Gastrocnemius medialis (tissue), 4 donors: Measurements from ENCODE around the gene COL23A1. TPM values are rescaled to one million over a fixed set of nuclear protein-coding genes. Genes with fewer than 3 reads are reported as not detected.
"Not testable (repeated sequence)": the region's sequence is repeated elsewhere in the genome, so short reads cannot be mapped to it uniquely, and the experiment has no call there.

Experiments
- ATAC-seq, 2 donors: fragments of 150-250 bp; one replicate each; pipeline ENCODE4 v1.9.1; 2016
- DNase-seq, 2 donors: peaks; one replicate each; pipeline ENCODE4 v3.0.0-alpha.2; 2019
- H3K27ac ChIP-seq, 4 donors: fragments of 200-600 bp; sonication (generic); 1 replicate in 1 of 4; 2 replicates in 3 of 4; pipeline ENCODE4 v1.5.1; 2016 to 2018; ENCODE audit warnings: mild to moderate bottlenecking in 2 of 4, moderate library complexity in 1 of 4
- H3K27me3 ChIP-seq, 3 donors: fragments of 200-600 bp; sonication (generic) in 2 of 3; 1 replicate in 1 of 3; 2 replicates in 2 of 3; pipeline versions ENCODE4 v1.5.1 to v1.6.0; 2016 to 2019; ENCODE audit warnings: mild to moderate bottlenecking in 1 of 3, moderate library complexity in 1 of 3
- H3K36me3 ChIP-seq, 2 donors: fragments of 200-600 bp; sonication (generic) in 1 of 2; one replicate each; pipeline ENCODE4 v1.5.1; 2017 to 2018
- H3K4me1 ChIP-seq, 2 donors: fragments of 200-600 bp; sonication (generic) in 1 of 2; one replicate each; pipeline ENCODE4 v1.5.1; 2016 to 2017; ENCODE audit warnings: mild to moderate bottlenecking in 2 of 2
- H3K4me3 ChIP-seq, 4 donors: fragments of 200-600 bp; sonication (generic) in 3 of 4; 1 replicate in 1 of 4; 2 replicates in 3 of 4; pipeline ENCODE4 v1.5.1; 2016 to 2019; ENCODE audit warnings: mild to moderate bottlenecking in 2 of 4
- H3K9me3 ChIP-seq, 3 donors: fragments of 200-600 bp; sonication (generic) in 2 of 3; 1 replicate in 1 of 3; 2 replicates in 2 of 3; pipeline ENCODE4 v1.5.1; 2016 to 2019
- POLR2A ChIP-seq, 2 donors: fragments of 450-650 bp; IDR thresholded peaks; one replicate each; pipeline ENCODE4 v1.6.1; 2017; ENCODE audit warnings: antibody characterized with exemption in 2 of 2, mild to moderate bottlenecking in 2 of 2, moderate library complexity in 2 of 2
- in situ Hi-C, 4 donors: fragments of 200-750 bp; cut with MboI; loops; one replicate each; pipeline versions ENCODE4 v1.15.0 to v1.8.0; 2017; ENCODE audit warnings: low sequenced_read_pairs in 4 of 4
- intact Hi-C: fragments of 100-400 bp; cut with DNase I; formaldehyde crosslinking; loops from one replicate; pipeline ENCODE4 v1.15.1; 2023; ENCODE audit warnings: low total_unique reads
- total RNA-seq, 4 donors: library from RNA; depleted of rRNA; stranded (reverse); fragments of >200 nt; gene quantifications; one replicate each; pipeline versions ENCODE4 v1.1.0 to v1.2.3, GENCODE V29; 2016
- TF ChIP-seq, protein P1 (sequence below), 5 experiments: fragments of 450-650 bp in 3 of 5; fragments of 200-600 bp in 2 of 5; sonication (generic) in 2 of 5; IDR thresholded peaks in 4 of 5; conservative IDR thresholded peaks in 1 of 5; 1 replicate in 4 of 5; 2 replicates in 1 of 5; pipeline ENCODE4 v1.5.1; 2016 to 2019; ENCODE audit warnings: antibody characterized with exemption in 5 of 5, mild to moderate bottlenecking in 3 of 5, moderate library complexity in 3 of 5

The COL23A1 gene
- total RNA-seq, 4 donors from 2014 or later = 0.62 to 1.1 (median 0.97) TPM; not detected in 1

GRCh38 chr5:178257650-178258049 is 332.5 kb downstream of the COL23A1 start:
- Histone ChIP-seq H3K27ac (no peak overlapping the region), H3K27me3 (no peaks in the 10 kb centered on the region), H3K4me3 (no peak overlapping the region), H3K36me3 (no peaks in the 10 kb centered on the region), H3K4me1 (no peaks in the 10 kb centered on the region), H3K9me3 (no peaks in the 10 kb centered on the region)
- intact Hi-C loops = no loop called here
- ATAC-seq (no peak), DNase-seq (no peak)
- TF ChIP-seq, protein P1, sequence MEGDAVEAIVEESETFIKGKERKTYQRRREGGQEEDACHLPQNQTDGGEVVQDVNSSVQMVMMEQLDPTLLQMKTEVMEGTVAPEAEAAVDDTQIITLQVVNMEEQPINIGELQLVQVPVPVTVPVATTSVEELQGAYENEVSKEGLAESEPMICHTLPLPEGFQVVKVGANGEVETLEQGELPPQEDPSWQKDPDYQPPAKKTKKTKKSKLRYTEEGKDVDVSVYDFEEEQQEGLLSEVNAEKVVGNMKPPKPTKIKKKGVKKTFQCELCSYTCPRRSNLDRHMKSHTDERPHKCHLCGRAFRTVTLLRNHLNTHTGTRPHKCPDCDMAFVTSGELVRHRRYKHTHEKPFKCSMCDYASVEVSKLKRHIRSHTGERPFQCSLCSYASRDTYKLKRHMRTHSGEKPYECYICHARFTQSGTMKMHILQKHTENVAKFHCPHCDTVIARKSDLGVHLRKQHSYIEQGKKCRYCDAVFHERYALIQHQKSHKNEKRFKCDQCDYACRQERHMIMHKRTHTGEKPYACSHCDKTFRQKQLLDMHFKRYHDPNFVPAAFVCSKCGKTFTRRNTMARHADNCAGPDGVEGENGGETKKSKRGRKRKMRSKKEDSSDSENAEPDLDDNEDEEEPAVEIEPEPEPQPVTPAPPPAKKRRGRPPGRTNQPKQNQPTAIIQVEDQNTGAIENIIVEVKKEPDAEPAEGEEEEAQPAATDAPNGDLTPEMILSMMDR (IDR thresholded peaks at IDR 0.05 in 4 of 5, conservative IDR thresholded peaks at IDR 0.05 in 1 of 5) = no peak
- TF ChIP-seq POLR2A (IDR thresholded peaks at IDR 0.05) = no peak
- in situ Hi-C loops = loop anchor here in 1 of 4 donors (25.0 kb wide), 1 partner anchor 605 kb away; the partner anchor contains the start of gene ZNF354B

GRCh38 chr5:178256746-178257145 is 333.4 kb downstream of the COL23A1 start:
- Histone ChIP-seq H3K36me3 (no peaks in the 10 kb centered on the region), H3K27me3 (no peaks in the 10 kb centered on the region), H3K4me3 (no peak overlapping the region), H3K4me1 (no peaks in the 10 kb centered on the region), H3K9me3 (no peaks in the 10 kb centered on the region), H3K27ac (no peak overlapping the region)
- TF ChIP-seq POLR2A (IDR thresholded peaks at IDR 0.05) = no peak
- TF ChIP-seq, protein P1 (IDR thresholded peaks at IDR 0.05 in 4 of 5, conservative IDR thresholded peaks at IDR 0.05 in 1 of 5) = no peak
- no peak for ATAC-seq
- in situ Hi-C loops (loop anchor here in 1 of 4 donors (25.0 kb wide), 1 partner anchor 606 kb away; the partner anchor contains the start of gene ZNF354B), intact Hi-C loops (no loop called here)
- no peak for DNase-seq

DNA sequence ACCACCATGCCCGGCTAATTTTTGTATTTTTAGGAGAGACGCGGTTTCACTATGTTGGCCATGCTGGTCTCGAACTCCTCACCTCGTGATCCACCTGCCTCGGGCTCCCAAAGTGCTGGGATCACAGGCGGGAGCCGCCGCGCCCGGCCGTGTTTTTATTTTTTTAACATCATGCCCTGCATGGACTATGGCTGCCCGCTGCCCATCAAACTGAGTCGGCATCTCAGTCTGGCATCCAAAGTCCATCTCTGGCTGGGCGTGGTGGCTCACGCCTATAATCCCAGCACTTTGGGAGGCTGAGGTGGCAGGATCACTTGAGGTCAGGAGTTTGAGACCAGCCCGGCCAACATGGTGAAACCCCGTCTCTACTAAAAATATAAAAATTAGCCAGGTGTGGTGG is 336.6 kb downstream of the COL23A1 start:
- H3K27ac ChIP-seq, H3K4me1 ChIP-seq, H3K4me3 ChIP-seq, H3K9me3 ChIP-seq, intact Hi-C loops, DNase-seq, H3K27me3 ChIP-seq, H3K36me3 ChIP-seq, ATAC-seq: not testable (repeated sequence)
- in situ Hi-C loops = loop anchor here in 1 of 4 donors (25.0 kb wide), 1 partner anchor 609 kb away; the partner anchor contains the start of gene ZNF354B

DNA sequence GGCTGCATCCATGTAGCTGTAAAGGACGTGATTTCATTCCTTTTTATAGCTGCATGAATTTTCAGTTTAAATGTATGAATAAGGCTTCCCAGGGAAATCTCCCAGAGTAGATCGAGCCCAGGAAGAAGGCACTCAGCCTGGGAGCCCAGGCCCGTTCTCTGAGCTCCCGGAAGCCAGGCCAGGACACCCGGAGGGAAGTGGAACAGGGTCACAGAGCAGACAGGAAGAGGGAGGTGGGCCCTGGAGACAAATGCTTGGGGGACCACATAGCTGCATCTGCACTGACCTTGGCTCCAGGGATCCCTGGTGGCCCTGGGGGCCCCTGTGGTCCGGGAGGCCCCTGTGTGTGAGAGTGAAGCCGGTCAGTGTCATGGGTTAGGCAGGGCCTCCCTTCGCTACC is 337.9 kb downstream of the COL23A1 start:
- no peak for ATAC-seq
- intact Hi-C loops = no loop called here
- no peak overlapping the region for H3K4me3 ChIP-seq
- H3K27me3 ChIP-seq = no peaks in the 10 kb centered on the region
- no peaks in the 10 kb centered on the region for H3K9me3 ChIP-seq
- TF ChIP-seq POLR2A (IDR thresholded peaks at IDR 0.05) = no peak
- TF ChIP-seq, protein P1 (IDR thresholded peaks at IDR 0.05 in 4 of 5, conservative IDR thresholded peaks at IDR 0.05 in 1 of 5) = no peak
- H3K4me1 ChIP-seq = peaks cover 0 to 10% of the 10 kb centered on the region in 2 donors
- in situ Hi-C loops = loop anchor here in 1 of 4 donors (25.0 kb wide), 1 partner anchor 610 kb away; the partner anchor contains the start of gene ZNF354B
- no peak overlapping the region for H3K27ac ChIP-seq
- no peak for DNase-seq
- H3K36me3 ChIP-seq = no peaks in the 10 kb centered on the region

- no peak for DNase-seq
- ATAC-seq = no peak
- in situ Hi-C loops = loop anchor here in 1 of 4 donors (25.0 kb wide), 1 partner anchor 612 kb away; the partner anchor contains the start of gene ZNF354B
- TF ChIP-seq, protein P1 (IDR thresholded peaks at IDR 0.05 in 4 of 5, conservative IDR thresholded peaks at IDR 0.05 in 1 of 5) = no peak
- no peak for TF ChIP-seq POLR2A (IDR thresholded peaks at IDR 0.05)
- H3K4me3 ChIP-seq = no peak overlapping the region
- no peaks in the 10 kb centered on the region for H3K27me3 ChIP-seq
- no peaks in the 10 kb centered on the region for H3K36me3 ChIP-seq
- intact Hi-C loops = no loop called here
- peaks cover 0 to 10% of the 10 kb centered on the region in 2 donors for H3K4me1 ChIP-seq
- no peak overlapping the region for H3K27ac ChIP-seq
- H3K9me3 ChIP-seq = no peaks in the 10 kb centered on the region
These were observed 339.9 kb downstream of the COL23A1 start for GRCh38 chr5:178250263-178250662.
